HG03571 (cell line): ENCODE measurements around the gene PMVK.

Source experiments
- ATAC-seq: cut with Tn5 transposase; IDR thresholded peaks from one replicate; pipeline ENCODE4 v1.9.1; 2021; ENCODE audit not compliant: unreplicated experiment

The PMVK gene

DNA sequence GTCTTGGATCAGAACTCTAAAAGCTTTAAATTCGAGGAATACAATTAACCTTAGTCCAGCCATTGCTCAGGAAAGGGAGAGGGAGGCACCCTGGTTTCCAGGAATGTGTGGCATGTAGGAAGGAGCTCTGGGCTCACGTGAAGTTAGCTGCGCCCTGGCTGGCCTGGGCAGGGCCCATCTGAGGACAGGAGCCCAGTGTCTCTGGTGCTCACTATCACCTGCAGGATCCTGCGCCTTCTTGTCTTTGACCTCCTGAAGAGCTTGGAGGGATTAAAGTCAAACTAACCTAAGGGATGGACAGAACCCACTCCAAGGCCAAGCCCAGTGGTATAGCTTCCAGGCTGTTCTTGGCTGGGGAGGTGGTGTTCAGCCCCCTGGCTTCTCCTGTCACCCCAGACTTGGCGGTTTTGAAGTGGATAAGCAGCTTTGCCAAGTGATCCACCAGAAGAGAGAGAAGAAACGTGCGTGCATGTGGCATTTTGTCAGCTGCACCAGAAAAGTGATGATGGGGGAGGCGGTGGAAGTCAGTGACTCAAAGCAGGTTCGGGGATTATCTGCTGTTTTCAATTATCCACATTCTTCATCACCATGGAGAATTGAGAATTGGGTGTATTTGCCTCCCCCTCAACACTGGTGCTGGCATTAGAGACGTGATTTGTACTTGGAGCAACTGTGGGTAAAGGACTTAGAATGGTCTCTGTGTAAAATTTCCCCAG, 54.5 kb downstream of the PMVK start:
- ATAC-seq: no peak

DNA sequence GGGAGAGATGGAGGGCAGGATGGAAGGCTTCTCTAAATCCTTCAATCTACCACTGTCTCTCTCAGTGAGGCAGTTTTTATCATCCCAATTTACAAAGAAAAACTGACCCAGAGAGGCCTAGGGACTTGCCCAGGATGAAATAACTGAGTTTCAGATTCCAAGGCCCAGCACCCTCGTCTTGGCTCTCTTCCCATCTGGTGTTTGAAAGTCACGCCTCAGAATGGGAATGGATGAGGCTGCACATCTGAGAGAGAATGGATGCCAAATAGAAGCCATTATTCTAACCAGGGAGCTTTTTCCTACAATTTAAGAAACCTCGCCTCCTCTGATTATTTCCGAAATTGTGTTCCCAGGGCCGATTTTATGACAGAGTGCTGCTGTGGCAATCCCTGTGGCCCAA, 55.8 kb downstream of the PMVK start:
- no peak for ATAC-seq

DNA sequence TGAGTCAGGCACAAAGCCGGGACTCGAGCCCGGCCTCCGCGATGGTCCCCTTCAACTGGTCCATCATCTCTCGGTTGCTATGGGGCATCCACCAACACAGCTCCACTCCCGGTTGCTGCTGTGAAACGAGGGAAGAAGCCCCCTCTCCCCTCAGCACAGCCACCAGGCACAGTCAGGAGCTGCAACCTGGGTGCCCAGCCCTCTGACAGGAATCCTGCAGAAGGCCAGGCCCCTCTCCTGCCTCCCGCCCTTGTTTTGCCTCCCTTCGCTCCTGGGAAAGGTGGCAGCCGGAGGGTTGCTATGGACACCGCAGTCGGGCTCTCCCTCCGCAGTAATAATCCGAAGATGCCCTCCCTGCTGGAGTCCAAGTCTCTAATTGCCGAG, 57.5 kb downstream of the PMVK start:
- ATAC-seq: no peak

DNA sequence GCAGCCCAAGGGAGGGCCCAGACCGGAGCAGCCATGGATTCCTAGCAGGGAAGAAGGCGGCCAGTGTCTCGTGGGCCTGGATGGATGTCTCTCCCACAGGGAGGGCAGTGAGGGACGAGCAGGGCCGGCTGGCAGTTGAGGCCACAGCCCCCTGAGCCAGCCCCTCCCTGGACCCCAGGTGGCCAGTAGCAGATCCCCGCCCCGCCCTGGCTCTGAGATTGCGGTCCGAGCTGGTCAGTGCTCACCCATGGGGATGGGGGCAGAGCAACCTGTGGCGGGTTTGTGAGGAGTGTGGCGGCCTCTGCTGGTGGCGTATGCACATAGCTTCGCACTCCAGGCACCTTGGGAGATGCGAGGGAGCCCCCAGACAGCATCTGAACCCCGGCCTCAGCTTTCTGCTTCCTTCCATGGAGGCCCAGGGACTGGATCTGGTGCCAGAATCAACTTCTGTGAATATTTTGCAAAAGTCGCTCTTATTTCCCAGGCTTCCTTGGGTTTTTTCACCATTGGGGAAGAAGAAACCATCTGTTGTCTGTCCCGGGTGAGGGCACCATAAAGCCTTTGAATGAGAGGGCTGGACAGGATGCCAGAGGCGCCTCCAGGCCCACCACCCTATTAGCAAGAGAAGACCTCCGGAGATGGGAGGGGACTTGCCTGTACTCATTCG, 58.0 kb downstream of the PMVK start:
- ATAC-seq: no peak

DNA sequence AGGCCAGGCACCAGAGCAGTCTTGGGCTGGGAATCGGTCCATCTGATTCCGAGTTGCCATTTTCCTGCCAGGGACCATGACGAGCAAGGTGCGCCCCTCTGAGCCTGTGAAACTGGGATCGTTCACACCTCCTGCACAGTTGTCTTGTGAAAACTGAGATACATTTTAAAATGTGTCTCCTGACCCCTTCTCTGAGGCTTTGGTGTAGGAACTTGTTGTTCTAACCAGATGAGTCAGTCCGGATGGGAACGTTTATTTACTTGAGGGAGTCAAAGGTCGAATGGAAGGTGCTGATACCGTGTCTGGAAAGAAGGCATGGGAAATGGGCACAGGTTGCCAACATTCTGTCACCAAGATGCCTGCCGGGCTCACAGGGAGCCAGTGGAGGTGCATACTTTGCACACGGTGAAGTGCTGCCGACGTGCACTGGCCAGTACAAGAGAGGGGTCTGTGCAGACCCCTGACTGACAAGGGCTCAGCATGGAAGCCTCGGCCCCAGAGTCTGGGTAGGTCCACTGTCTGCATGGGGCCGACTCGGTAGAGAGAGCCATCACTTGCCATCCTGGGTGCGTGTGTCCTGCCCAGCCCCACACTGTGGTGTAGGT, 59.0 kb downstream of the PMVK start:
- no peak for ATAC-seq

DNA sequence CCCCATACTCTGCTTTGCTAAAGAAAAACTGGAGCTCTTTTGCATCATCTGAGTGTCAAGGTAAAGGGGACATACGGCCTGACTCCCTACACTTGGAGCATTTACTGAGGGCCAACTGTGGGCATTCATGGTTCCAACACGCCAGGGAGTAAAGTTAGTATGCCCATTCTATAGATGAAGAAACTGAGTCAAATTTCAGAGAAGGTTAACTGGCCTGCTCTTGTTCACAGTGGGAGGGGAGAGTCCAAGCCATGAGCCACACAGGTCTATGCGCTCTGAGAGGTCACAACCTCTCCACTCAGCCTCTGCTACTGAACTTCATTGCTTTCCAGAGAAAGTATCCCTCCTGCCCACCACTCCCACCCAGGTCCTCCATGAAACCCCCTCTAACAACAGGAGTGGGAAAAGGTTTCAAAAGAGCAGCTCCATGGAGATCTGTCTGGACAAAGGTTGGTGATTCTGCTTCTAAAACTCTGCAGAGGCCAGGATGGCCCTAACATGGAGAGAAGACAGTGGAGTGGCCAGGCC, 59.6 kb downstream of the PMVK start:
- ATAC-seq: no peak
